Posterior cingulate gyrus (tissue), 11 donors: ENCODE data around the gene TC2N.
"Not testable (repeated sequence)": the region's sequence is repeated elsewhere in the genome, so short reads cannot be mapped to it uniquely, and the experiment has no call there.

Source experiments
- DNase-seq, 10 donors: peaks; one replicate each; pipeline versions ENCODE4 v3.0.0 to v3.0.0-alpha.2; 2020 to 2021; ENCODE audit warnings: mixed read lengths in 3 of 10
- intact Hi-C: fragments of 100-400 bp; cut with DNase I; formaldehyde crosslinking; loops from one replicate; pipeline ENCODE4 v1.15.1; 2023

TC2N gene

GRCh38 chr14:91871401-91871800, 4.1 kb upstream of the TC2N start:
- intact Hi-C loops: not testable (repeated sequence)
- peak in 1 of 10 donors; percentile 34 for DNase-seq

GRCh38 chr14:91870890-91871289, 3.6 kb upstream of the TC2N start:
- intact Hi-C loops: no loop called here
- DNase-seq: peak in 1 of 10 donors; percentile 24

- no peak for DNase-seq
- intact Hi-C loops: no loop called here
Observed at GRCh38 chr14:91870001-91870400, 2.7 kb upstream of the TC2N start.

DNA sequence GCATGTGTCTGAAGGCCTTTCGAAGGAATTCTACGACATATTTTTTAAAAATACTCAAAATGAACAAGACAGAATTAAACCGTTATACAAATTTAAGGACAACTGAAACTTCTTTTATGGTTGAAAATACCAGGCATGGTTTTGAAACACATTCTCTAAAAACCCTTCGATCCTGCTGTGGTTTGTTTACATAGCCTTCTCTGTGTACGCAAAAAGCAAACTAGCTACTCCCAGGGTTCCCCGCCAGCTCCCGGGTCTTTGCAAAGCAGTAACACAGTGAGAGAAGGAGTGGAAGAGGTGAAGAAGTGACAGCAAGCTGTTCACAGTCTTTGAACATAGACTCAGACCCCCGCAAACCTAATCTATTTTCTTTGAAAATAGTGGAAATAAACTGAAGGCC, 2.2 kb upstream of the TC2N start:
- intact Hi-C loops: no loop called here
- peak in 1 of 10 donors; percentile 16 for DNase-seq

- intact Hi-C loops: no loop called here
- DNase-seq: peak in 1 of 10 donors; percentile 34
Observed at GRCh38 chr14:91866511-91867295, 633 bp downstream of the TC2N start.

DNA sequence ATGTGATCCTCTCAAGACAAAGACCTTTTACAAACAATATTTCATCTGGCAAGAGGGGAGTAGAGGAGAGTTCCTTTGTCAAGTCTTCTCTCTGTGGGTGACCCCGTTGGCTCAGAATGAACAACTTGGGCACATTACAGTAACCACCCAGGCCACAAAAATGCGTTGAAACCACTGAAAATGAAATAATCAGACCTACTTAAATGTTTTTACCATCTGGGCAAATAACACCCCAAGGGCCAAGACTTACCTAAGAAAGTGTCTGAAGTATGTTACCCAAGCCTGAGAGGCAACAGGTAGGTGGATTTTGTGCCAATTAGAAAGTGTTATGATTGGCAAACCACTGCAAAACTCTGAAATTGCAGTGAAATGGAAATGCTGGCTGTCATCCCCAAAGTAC, 1.3 kb downstream of the TC2N start:
- no peak for DNase-seq
- intact Hi-C loops: no loop called here

DNA sequence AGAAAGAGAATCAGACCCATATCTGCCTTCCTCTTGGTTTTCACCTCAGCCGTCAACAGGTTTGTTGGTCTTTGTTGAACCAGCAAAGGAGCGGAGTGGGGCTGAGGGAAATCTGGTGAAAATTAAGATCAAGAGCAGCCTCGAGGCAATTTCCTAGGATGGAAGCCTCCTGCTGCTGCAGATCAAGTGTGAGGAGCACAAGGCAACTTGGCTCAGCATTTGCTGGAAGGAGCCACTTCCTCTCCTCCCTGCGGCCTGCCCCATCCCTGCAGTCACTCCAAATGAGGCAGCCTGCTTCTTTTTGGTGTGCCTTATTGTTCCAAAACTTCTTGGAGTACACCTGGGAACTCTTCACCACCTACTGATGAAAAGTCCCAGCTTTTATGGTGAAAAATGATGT, 4.9 kb downstream of the TC2N start:
- no peak for DNase-seq
- intact Hi-C loops: no loop called here

GRCh38 chr14:91861091-91861490, 6.2 kb downstream of the TC2N start:
- intact Hi-C loops: no loop called here

GRCh38 chr14:91860238-91860637, 7.1 kb downstream of the TC2N start:
- intact Hi-C loops: no loop called here

More at GRCh38 chr14:91861091-91861490, 6.2 kb downstream of the TC2N start:
- no peak for DNase-seq

DNA sequence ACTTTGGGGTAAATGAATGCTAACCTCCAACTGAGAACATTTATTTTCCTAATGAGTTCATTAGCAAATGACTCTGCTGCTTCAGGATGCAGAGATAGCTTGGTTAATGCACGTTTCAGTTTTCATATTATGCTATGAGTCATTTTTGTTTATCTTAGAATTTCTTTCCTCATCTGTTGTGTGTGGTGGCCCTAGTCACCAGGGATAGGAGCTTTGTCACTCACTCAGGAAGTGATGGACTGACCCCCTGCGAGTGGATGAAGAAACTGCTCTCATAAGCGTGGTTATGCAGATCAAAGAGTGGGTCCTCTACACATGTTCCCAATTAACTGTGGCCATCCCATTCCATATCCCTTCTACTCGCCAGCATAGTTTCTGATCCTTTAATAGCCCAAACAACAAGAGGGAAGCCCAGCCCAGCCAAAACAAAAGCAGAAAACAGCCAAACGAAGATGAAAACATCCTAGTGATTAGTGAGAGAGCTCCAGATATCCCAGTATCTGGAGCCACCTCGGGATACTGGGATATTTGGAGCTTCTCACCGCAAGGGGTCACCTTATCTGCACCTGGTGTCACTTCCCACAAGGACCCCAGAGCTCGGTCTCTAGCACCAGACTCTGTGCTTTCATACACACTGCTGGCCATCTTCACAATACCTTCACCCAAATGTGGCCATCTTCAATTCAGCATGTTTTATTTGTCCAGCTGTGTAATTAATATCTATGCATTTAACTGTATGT, 8.6 kb downstream of the TC2N start:
- DNase-seq: no peak
- intact Hi-C loops: no loop called here

More at GRCh38 chr14:91860238-91860637, 7.1 kb downstream of the TC2N start:
- no peak for DNase-seq

DNA sequence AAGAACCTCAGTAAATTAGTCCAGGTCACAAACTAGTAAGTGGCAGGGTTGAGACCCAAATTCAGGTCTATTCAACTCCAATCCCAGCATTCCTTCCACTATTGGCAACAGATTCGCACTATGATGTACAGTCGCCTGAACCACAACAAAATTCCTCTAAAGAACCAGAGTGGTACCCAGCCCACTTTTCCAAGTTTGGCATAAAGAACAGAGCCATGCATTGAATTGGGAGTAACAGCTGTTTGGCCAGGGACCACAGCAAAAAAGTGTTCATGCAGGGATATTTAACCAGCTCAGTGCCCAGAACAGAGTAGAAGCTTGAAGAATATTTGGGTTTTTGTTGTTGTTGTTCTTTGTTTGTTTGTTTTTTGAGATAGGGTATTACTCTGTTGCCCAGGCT, 9.7 kb downstream of the TC2N start:
- no peak for DNase-seq
- intact Hi-C loops: no loop called here

DNA sequence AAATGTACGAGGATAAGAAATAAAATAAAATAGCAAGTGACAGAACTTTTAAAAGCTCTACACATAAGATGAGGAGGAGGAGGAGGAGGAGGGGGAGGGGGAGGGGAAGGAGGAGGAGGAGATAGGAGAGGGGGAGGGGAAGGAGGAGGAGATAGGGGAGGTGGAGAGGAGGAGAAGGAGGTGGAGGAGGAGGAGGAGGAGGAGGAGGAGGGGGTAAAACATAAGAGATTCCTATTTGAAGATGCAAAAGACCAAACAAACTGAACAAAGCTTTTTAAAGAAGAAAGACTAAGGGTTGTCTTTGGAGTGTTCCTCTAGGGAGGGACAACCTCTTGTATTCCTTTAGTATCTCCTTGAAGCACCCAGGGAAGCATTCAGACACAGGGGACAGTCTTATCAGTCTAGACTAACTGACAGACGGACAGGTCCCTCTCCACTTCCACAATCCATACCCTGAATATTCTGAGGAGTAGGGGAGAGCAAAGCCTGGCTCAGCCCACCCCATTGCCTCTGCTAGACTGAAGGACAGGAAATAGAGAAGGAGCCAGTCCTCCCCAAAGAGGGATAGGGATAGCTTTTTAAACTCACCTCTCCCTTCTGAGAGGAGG, 12.9 kb downstream of the TC2N start:
- no peak for DNase-seq
- intact Hi-C loops: no loop called here

- DNase-seq: no peak
- intact Hi-C loops: no loop called here
Observed at GRCh38 chr14:91851563-91851962, 15.8 kb downstream of the TC2N start.

DNA sequence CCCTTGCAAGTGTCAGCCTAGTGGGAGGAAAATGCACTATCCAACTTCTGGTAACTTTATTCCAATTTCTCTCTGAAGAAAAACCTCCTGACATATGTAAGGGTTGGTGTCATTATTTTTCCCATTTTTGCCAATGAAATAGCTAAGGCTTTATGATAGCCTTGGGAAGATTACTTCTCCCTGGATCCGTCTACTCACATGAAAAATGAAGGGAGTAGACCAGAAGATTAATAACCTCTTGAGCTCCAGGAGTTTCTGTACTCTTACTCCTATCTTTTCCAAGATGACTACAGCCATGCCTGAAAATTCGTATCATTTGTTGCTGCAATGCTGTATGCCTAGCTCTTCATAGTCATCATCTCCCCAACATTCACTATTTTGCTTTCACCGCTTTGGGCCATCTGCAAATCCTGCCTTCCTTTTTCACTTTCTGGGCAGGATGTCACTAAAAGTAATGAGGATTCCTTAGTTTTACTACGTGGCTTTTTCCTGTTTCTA, 18.8 kb downstream of the TC2N start:
- intact Hi-C loops: no loop called here

DNA sequence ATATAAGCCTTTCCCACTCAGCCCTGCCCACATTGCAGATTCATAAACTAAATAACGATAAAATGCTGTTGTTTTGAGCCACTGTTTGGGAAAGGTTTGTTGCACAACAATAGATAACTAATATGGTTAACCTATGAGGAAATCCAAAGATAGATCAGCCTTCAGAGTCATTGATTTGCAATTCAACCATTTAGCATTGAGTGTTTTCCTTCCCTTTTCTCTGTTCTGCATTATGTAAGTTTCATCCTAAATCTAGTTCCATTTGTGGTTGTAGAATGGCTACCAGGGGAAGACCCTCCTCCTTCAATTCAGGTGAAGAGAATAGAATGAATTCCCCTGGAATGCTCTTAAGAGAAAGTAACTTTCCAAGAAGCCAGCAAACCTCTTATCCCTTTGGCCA, 19.6 kb downstream of the TC2N start:
- no peak for DNase-seq
- intact Hi-C loops: no loop called here

More for the DNA sequence above, 18.8 kb downstream of the TC2N start:
- no peak for DNase-seq

- DNase-seq: no peak
- intact Hi-C loops: no loop called here
Observed at GRCh38 chr14:91845652-91846051, 21.7 kb downstream of the TC2N start.

DNA sequence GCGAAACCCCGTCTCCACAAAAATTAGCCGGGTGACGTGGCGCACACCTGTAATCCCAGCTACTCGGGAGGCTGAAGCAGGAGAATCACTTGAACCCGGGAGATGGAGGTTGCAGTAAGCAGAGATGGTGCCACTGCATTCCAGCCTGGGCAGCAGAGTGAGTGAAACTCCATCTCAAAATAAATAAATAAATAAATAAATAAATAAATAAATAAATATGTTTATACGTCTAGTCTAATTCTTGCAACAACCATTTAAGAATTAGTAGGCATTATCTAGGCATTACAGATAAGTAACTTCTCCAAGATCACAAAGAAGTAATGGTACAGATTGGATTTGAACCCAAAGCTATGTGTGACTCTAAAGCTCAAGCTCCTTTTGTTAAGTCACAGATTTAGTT, 22.3 kb downstream of the TC2N start:
- intact Hi-C loops, DNase-seq: not testable (repeated sequence)

DNA sequence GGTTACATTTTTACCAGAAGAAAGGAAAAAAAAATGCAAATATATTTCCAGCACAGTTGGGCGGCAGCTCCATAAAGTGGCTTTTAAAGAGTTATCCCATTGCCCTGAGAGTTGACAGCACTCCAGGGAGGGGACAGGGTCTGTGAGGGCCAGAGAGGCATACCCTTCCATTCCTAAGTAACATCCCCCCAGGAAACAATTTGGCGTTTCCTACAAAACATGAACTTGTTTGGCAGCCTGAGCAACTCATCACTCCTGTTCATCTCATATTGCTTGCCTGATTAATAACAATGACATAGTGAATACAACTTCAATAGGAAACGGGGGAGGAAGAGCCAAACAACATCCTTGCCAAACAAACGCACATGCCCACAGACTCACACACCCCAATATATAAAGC, 23.3 kb downstream of the TC2N start:
- intact Hi-C loops: no loop called here

DNA sequence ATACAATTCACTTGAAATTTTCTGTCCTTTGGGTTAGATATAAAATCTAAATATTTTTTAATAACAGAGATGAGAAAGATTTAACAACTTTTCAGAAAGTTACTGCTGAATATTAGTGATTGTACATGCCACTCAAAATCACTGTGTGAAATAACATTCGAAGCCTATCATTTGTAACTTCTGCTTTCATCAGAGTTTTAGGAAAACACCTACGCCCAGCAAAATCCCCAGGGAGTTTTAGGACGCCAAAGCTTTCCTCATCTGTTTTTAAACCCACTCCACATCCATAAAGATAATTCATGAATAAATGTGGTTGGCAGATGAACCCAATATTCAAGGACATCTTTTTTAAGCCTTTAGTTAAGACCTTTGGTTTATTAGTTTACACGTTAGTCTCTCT, 23.9 kb downstream of the TC2N start:
- DNase-seq: no peak
- intact Hi-C loops: no loop called here

More for the DNA sequence above, 23.3 kb downstream of the TC2N start:
- DNase-seq: no peak

DNA sequence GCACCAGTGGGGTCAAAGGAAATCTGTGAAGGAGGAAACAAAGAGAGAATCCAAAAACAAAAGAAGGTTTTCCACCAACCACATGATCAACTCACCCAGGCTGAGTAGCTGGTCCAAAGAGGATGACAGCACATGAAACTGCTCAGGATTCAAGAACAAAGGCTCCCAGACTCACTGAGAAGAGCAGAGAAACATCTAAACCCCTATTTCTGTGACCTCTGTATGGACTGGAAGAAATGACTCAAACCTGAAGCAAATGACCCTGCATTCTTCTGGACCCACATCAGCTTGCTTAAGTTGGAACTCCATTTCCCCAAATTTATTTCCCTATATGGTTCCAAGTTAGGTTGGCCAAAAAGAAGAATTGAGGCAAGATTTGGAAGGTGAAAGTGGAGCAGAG, 26.3 kb downstream of the TC2N start:
- intact Hi-C loops: no loop called here
- no peak for DNase-seq

DNA sequence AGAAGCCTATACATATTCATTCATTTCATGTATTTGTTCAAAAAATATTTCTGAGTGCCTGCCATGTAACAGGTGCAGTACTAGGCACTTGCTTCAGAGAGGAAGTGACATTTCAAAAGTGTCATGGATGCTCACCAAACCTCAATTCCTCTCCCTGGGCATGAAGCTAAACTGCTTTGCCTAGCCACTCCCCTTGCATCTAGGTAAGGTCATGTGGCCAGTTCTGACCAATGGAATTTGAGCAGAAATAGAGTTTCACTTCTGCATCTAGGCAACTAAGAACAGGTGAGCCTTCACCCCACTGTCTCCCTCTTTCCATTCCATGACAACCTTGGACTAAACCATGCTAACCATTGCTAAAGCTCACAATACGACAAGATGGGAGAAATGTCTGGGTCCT, 27.6 kb downstream of the TC2N start:
- no peak for DNase-seq
- intact Hi-C loops: no loop called here
